Natural killer cell (primary cell): ENCODE measurements around the gene PCNX1. TPM values are rescaled to one million over a fixed set of nuclear protein-coding genes. Genes with fewer than 3 reads are reported as not detected.
"Not testable (repeated sequence)": the region's sequence is repeated elsewhere in the genome, so short reads cannot be mapped to it uniquely, and the experiment has no call there.

ENCODE experiments used
- ATAC-seq, 3 donors: fragments of 150-1000 bp in 2 of 3; fragments of 200-7000 bp in 1 of 3; cut with Tn5 transposase; 1 replicate in 1 of 3; 2 replicates in 2 of 3; pipeline ENCODE4 v1.10.0; 2021; ENCODE audit warnings: mild to moderate bottlenecking in 2 of 3, moderate library complexity in 2 of 3
- DNase-seq, 2 donors: peaks; one replicate each; pipeline versions ENCODE4 v3.0.0 to v3.0.0-alpha.2; 2013 to 2021; ENCODE audit warnings: mixed read lengths in 1 of 2
- H3K27ac ChIP-seq: one replicate; pipeline ENCODE4 v1.5.1; 2013; ENCODE audit warnings: mild to moderate bottlenecking, low read length
- H3K27me3 ChIP-seq: one replicate; pipeline ENCODE4 v1.6.1; 2013; ENCODE audit warnings: low read length; ENCODE audit not compliant: control insufficient read depth, insufficient read depth
- H3K36me3 ChIP-seq: one replicate; pipeline ENCODE4 v1.6.1; 2013; ENCODE audit warnings: low read length; ENCODE audit not compliant: control insufficient read depth, insufficient read depth
- H3K4me1 ChIP-seq: one replicate; pipeline ENCODE4 v1.6.1; 2013; ENCODE audit warnings: low read length; ENCODE audit not compliant: control insufficient read depth, insufficient read depth
- H3K4me3 ChIP-seq: one replicate; pipeline ENCODE4 v1.5.1; 2013; ENCODE audit warnings: low read length
- H3K9me3 ChIP-seq: one replicate; pipeline ENCODE4 v1.6.1; 2013; ENCODE audit warnings: low read length; ENCODE audit not compliant: control insufficient read depth, insufficient read depth
- H3K27ac Mint-ChIP-seq, 2 donors: one replicate each; pipeline ENCODE4 v1.8.0; 2022; ENCODE audit warnings: mild to moderate bottlenecking in 2 of 2, mixed read lengths in 2 of 2, moderate library complexity in 1 of 2
- H3K27me3 Mint-ChIP-seq, 2 donors: one replicate each; pipeline ENCODE4 v1.8.0; 2022; ENCODE audit warnings: low read depth in 2 of 2, mixed read lengths in 2 of 2
- H3K36me3 Mint-ChIP-seq: one replicate; pipeline ENCODE4 v1.8.0; 2022; ENCODE audit warnings: mixed read lengths
- H3K4me1 Mint-ChIP-seq, 2 donors: one replicate each; pipeline ENCODE4 v1.8.0; 2022; ENCODE audit warnings: mixed read lengths in 2 of 2
- H3K4me3 Mint-ChIP-seq: one replicate; pipeline ENCODE4 v1.8.0; 2022; ENCODE audit warnings: mild to moderate bottlenecking, moderate library complexity, mixed read lengths
- H3K9me3 Mint-ChIP-seq, 2 donors: one replicate each; pipeline ENCODE4 v1.8.0; 2022; ENCODE audit warnings: mixed read lengths in 2 of 2
- CTCF ChIP-seq: fragments of 200-600 bp; IDR thresholded peaks from one replicate; pipeline ENCODE4 v1.8.0; 2022; ENCODE audit warnings: antibody characterized with exemption
- WGBS: methylation state at CpG from one replicate; pipeline ENCODE4 v1.1.7; 2013; ENCODE audit warnings: missing lambda C conversion rate; ENCODE audit not compliant: insufficient coverage; 5-methylcytosine and 5-hydroxymethylcytosine counted together
- intact Hi-C: fragments of 100-400 bp; cut with micrococcal nuclease; formaldehyde crosslinking; loops from one replicate; pipeline ENCODE4 v1.14.2; 2022
- total RNA-seq, 4 donors: library from RNA; stranded (reverse); fragments of 120-200 nt in 1 of 4; gene quantifications; one replicate each; pipeline versions ENCODE4 v1.2.3 to v1.2.4, GENCODE V29; 2013 to 2022

PCNX1 gene
- total RNA-seq, 3 donors from 2014 or later (not counting 1 experiment from before 2014, with no cell fraction given): 79.8 to 124 (median 119) TPM

- Histone ChIP-seq H3K27me3 (no peaks in the 10 kb centered on the region), H3K4me1 (no peaks in the 10 kb centered on the region), H3K9me3 (no peaks in the 10 kb centered on the region), H3K27ac (no peak overlapping the region), H3K4me3 (no peak overlapping the region), H3K36me3 (no peaks in the 10 kb centered on the region)
- ATAC-seq: no peak
- Mint-ChIP-seq H3K27me3 (peaks cover 0 to 5% of the 10 kb centered on the region in 2 donors), H3K9me3 (no peaks in the 10 kb centered on the region), H3K4me3 (no peak overlapping the region), H3K36me3 (no peaks in the 10 kb centered on the region), H3K27ac (no peak overlapping the region), H3K4me1 (peaks cover 0 to 11% of the 10 kb centered on the region in 2 donors)
- no peak for TF ChIP-seq CTCF
- intact Hi-C loops: no loop called here
- no peak for DNase-seq
- 97% methylated on average over 4 of the region's 4 CpGs for WGBS
These were observed 216.4 kb downstream of the PCNX1 start for GRCh38 chr14:71123579-71124135.

GRCh38 chr14:71129716-71130490 lies 222.6 kb downstream of the PCNX1 start:
- not testable (repeated sequence) for H3K9me3 Mint-ChIP-seq, H3K27me3 Mint-ChIP-seq
- WGBS: 98% methylated on average over 7 of the region's 9 CpGs

DNA sequence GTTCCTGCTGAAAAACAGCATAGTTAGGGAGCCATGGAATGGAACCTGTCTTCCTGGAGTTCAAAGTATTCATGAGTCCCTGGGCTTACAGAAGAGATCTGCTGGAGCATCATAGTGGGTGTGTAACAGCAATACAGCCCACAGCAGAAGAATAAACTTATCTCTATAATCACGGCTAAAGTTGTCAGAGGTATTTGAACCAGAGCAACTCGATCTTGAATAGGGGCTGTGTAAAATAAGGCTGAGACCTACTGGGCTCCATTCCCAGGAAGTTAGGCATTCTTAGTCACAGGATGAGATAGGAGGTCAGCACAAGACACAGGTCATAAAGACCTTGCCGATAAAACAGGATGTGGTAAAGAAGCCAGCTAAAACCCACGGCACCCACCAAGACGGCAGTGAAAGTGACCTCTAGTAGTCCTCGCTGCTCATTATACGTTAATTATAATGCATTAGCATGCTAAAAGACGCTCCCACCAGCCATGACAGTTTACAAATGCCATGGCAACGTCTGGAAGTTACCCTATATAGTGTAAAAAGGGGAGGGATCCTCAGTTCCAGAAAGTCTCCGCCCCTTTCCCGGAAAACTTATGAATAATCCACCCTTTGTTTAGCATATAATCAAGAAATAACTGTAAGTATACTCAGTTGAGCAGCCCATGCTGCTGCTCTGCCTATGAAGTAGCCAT lies 223.4 kb downstream of the PCNX1 start:
- ATAC-seq (peak; percentile 68 to 82 (median 79)), DNase-seq (no peak)
- Mint-ChIP-seq H3K36me3 (no peaks in the 10 kb centered on the region), H3K9me3 (no peaks in the 10 kb centered on the region), H3K27ac (no peak overlapping the region), H3K4me3 (peak overlapping the region; percentile 26), H3K27me3 (peaks cover 4 to 7% of the 10 kb centered on the region in 2 donors), H3K4me1 (peaks cover 13 to 16% of the 10 kb centered on the region in 2 donors)
- Histone ChIP-seq H3K27me3 (no peaks in the 10 kb centered on the region), H3K4me1 (peaks cover 8% of the 10 kb centered on the region), H3K9me3 (no peaks in the 10 kb centered on the region), H3K4me3 (no peak overlapping the region), H3K27ac (no peak overlapping the region), H3K36me3 (no peaks in the 10 kb centered on the region)
- intact Hi-C loops: no loop called here
- TF ChIP-seq CTCF: no peak
- 20% methylated on average over 8 of the region's 11 CpGs for WGBS

More at GRCh38 chr14:71129716-71130490, 222.6 kb downstream of the PCNX1 start:
- H3K27me3 ChIP-seq, H3K36me3 Mint-ChIP-seq, ATAC-seq, H3K9me3 ChIP-seq, H3K27ac ChIP-seq, H3K36me3 ChIP-seq, intact Hi-C loops, H3K27ac Mint-ChIP-seq, DNase-seq, H3K4me3 Mint-ChIP-seq, H3K4me3 ChIP-seq, H3K4me1 ChIP-seq: not testable (repeated sequence)
- peaks cover 13 to 16% of the 10 kb centered on the region in 2 donors for H3K4me1 Mint-ChIP-seq

- peaks cover 13 to 16% of the 10 kb centered on the region in 2 donors for H3K4me1 Mint-ChIP-seq
- no peaks in the 10 kb centered on the region for H3K36me3 Mint-ChIP-seq
- ATAC-seq: no peak
- WGBS: 94% methylated on average over 8 of the region's 8 CpGs
- H3K9me3 Mint-ChIP-seq: no peaks in the 10 kb centered on the region
- no peak overlapping the region for H3K4me3 ChIP-seq
- H3K27ac ChIP-seq: no peak overlapping the region
- no peaks in the 10 kb centered on the region for H3K36me3 ChIP-seq
- no peaks in the 10 kb centered on the region for H3K9me3 ChIP-seq
- H3K4me3 Mint-ChIP-seq: no peak overlapping the region
- no peak overlapping the region for H3K27ac Mint-ChIP-seq
- intact Hi-C loops: no loop called here
- no peak for TF ChIP-seq CTCF
- no peak for DNase-seq
- peaks cover 8% of the 10 kb centered on the region for H3K4me1 ChIP-seq
- peaks cover 4 to 7% of the 10 kb centered on the region in 2 donors for H3K27me3 Mint-ChIP-seq
- H3K27me3 ChIP-seq: no peaks in the 10 kb centered on the region
These were observed 226.0 kb downstream of the PCNX1 start for GRCh38 chr14:71133296-71133695.
